ENCODE measurements around the gene LYRM7.
"Not testable (repeated sequence)": the region's sequence is repeated elsewhere in the genome, so short reads cannot be mapped to it uniquely, and the experiment has no call there.

GRCh38 chr5:131138406-131138805, 32.3 kb upstream of the LYRM7 start:
- not testable (repeated sequence) for TF ChIP-seq EZH2 (IDR thresholded peaks at IDR 0.05; ENCODE audit: insufficient read depth, poor library complexity, severe bottlenecking); EZH2phosphoT487 (IDR thresholded peaks at IDR 0.05; ENCODE audit: insufficient read depth, low read depth)

Data from GM23248 (cell line).